Activated CD8-positive, alpha-beta T cell treated with anti-CD3 and anti-CD28 coated beads for 36 hours (primary cell): ENCODE measurements around the gene CPXCR1. TPM values are rescaled to one million over a fixed set of nuclear protein-coding genes. Genes with fewer than 3 reads are reported as not detected.
"Not testable (repeated sequence)": the region's sequence is repeated elsewhere in the genome, so short reads cannot be mapped to it uniquely, and the experiment has no call there.

Experiments
- ATAC-seq: fragments of 200-7000 bp; cut with Tn5 transposase; one replicate; pipeline ENCODE4 v1.10.0; 2021; ENCODE audit warnings: mild to moderate bottlenecking, moderate library complexity
- CTCF ChIA-PET: fragments of 350-600 bp; sonication (Branson Sonifier 250); formaldehyde crosslinking; loops from one replicate; lab custom pipeline; 2021; ENCODE audit warnings: antibody characterized with exemption; lab: Charles Lee
- POLR2A ChIA-PET: fragments of 350-600 bp; sonication (Branson Sonifier 250); formaldehyde crosslinking; loops from one replicate; lab custom pipeline; 2021; ENCODE audit warnings: antibody characterized with exemption; lab: Charles Lee
- DNase-seq: peaks from one replicate; pipeline ENCODE4 v3.0.0-alpha.2; 2020
- H3K27ac Mint-ChIP-seq: one replicate; pipeline ENCODE4 v1.8.0; 2021; ENCODE audit warnings: mild to moderate bottlenecking, mixed read lengths
- H3K27me3 Mint-ChIP-seq: one replicate; pipeline ENCODE4 v1.8.0; 2021; ENCODE audit warnings: mixed read lengths
- H3K36me3 Mint-ChIP-seq: one replicate; pipeline ENCODE4 v1.8.0; 2021; ENCODE audit warnings: low read depth, mixed read lengths
- H3K4me1 Mint-ChIP-seq: one replicate; pipeline ENCODE4 v1.8.0; 2021; ENCODE audit warnings: low read depth, mixed read lengths
- H3K4me3 Mint-ChIP-seq: one replicate; pipeline ENCODE4 v1.8.0; 2021; ENCODE audit warnings: mild to moderate bottlenecking, moderate library complexity, mixed read lengths
- H3K9me3 Mint-ChIP-seq: one replicate; pipeline ENCODE4 v1.8.0; 2021; ENCODE audit warnings: mixed read lengths
- CTCF ChIP-seq: fragments of 200-600 bp; IDR thresholded peaks from one replicate; pipeline ENCODE4 v1.8.0; 2022; ENCODE audit warnings: antibody characterized with exemption, mild to moderate bottlenecking
- intact Hi-C: fragments of 100-400 bp; cut with micrococcal nuclease; formaldehyde crosslinking; loops from one replicate; pipeline ENCODE4 v1.10.0; 2022
- total RNA-seq, 2 experiments: library from RNA; stranded (reverse); gene quantifications; one replicate each; pipeline ENCODE4 v1.2.3, GENCODE V29; 2021

CPXCR1 gene
- total RNA-seq: not detected

- CTCF ChIA-PET: no interaction called here
- Mint-ChIP-seq H3K4me3 (no peak within 1 kb of the TSS), H3K27me3 (no peaks in the 10 kb centered on the region), H3K36me3 (no peaks in the 10 kb centered on the region), H3K9me3 (peaks cover 3% of the 10 kb centered on the region), H3K4me1 (no peaks in the 10 kb centered on the region), H3K27ac (no peak within 1 kb of the TSS)
- TF ChIP-seq CTCF: no peak
- no peak for ATAC-seq
- intact Hi-C loops: no loop called here
- POLR2A ChIA-PET: no interaction called here
- DNase-seq: no peak
Measured at GRCh38 chrX:88746925-88747324, at the start of gene CPXCR1. CPXCR1 (plus strand) TSS chrX:88747225; CDS start chrX:88753415, 6,190 bp downstream.

GRCh38 chrX:88735835-88736234 is 11.2 kb upstream of the CPXCR1 start:
- CTCF ChIA-PET: no interaction called here
- DNase-seq: no peak
- Mint-ChIP-seq H3K4me1 (no peaks in the 10 kb centered on the region), H3K9me3 (peaks cover 1% of the 10 kb centered on the region), H3K27me3 (no peaks in the 10 kb centered on the region), H3K27ac (no peak overlapping the region), H3K36me3 (no peaks in the 10 kb centered on the region), H3K4me3 (no peak overlapping the region)
- TF ChIP-seq CTCF: no peak
- no peak for ATAC-seq
- POLR2A ChIA-PET: no interaction called here
- intact Hi-C loops: no loop called here

GRCh38 chrX:88746215-88746614 is 810 bp upstream of the CPXCR1 start:
- intact Hi-C loops, DNase-seq, ATAC-seq, H3K9me3 Mint-ChIP-seq, H3K27ac Mint-ChIP-seq, H3K36me3 Mint-ChIP-seq, H3K27me3 Mint-ChIP-seq, POLR2A ChIA-PET, CTCF ChIA-PET, H3K4me3 Mint-ChIP-seq, H3K4me1 Mint-ChIP-seq: not testable (repeated sequence)

GRCh38 chrX:88752339-88752738 is 5.3 kb downstream of the CPXCR1 start:
- H3K36me3 Mint-ChIP-seq, H3K4me3 Mint-ChIP-seq, intact Hi-C loops, DNase-seq, H3K27ac Mint-ChIP-seq, CTCF ChIA-PET, POLR2A ChIA-PET, ATAC-seq, H3K4me1 Mint-ChIP-seq, H3K9me3 Mint-ChIP-seq, H3K27me3 Mint-ChIP-seq: not testable (repeated sequence)

- no peaks in the 10 kb centered on the region for H3K27me3 Mint-ChIP-seq
- ATAC-seq: no peak
- H3K27ac Mint-ChIP-seq: no peak overlapping the region
- POLR2A ChIA-PET: no interaction called here
- CTCF ChIA-PET: no interaction called here
- DNase-seq: no peak
- no peaks in the 10 kb centered on the region for H3K36me3 Mint-ChIP-seq
- intact Hi-C loops: no loop called here
- no peak overlapping the region for H3K4me3 Mint-ChIP-seq
- TF ChIP-seq CTCF: no peak
- H3K4me1 Mint-ChIP-seq: no peaks in the 10 kb centered on the region
- no peaks in the 10 kb centered on the region for H3K9me3 Mint-ChIP-seq
Measured at GRCh38 chrX:88789825-88790224, 42.8 kb downstream of the CPXCR1 start.
